Mammary epithelial cell (primary cell): ENCODE data around the gene EXD3.

ENCODE experiments used
- CTCF ChIP-seq, 2 donors: IDR thresholded peaks in 1 of 2; conservative IDR thresholded peaks in 1 of 2; 2 replicates each; pipeline ENCODE4 v1.5.1; 2011 to 2012; ENCODE audit warnings: inconsistent platforms in 2 of 2, low read length in 2 of 2, mild to moderate bottlenecking in 2 of 2, control low read depth in 1 of 2, low read depth in 1 of 2; ENCODE audit not compliant: insufficient read depth in 1 of 2; ENCODE audit errors: extremely low read depth in 1 of 2
- EZH2 ChIP-seq: IDR thresholded peaks from 2 replicates; pipeline ENCODE4 v1.6.1; 2012; ENCODE audit warnings: low read length, inconsistent platforms, borderline replicate concordance

- peak; percentile 20 to 67 for TF ChIP-seq CTCF (conservative IDR thresholded peaks at IDR 0.05 in 1 of 2, IDR thresholded peaks at IDR 0.05 in 1 of 2; ENCODE audit: extremely low read depth in 1 of 2, insufficient read depth in 1 of 2, low read depth in 1 of 2, low read length in 2 of 2)
- no peak for TF ChIP-seq EZH2
Observed at GRCh38 chr9:137422604-137423513, at the start of gene EXD3, which contains the start of gene NOXA1.
